B cell (primary cell): ENCODE results near the gene RNF227.

Experiments
- CTCF ChIP-seq: fragments of 200-600 bp; IDR thresholded peaks from one replicate; pipeline ENCODE4 v1.8.0; 2022; ENCODE audit warnings: antibody characterized with exemption, mild to moderate bottlenecking
- EZH2 ChIP-seq: IDR thresholded peaks from 2 replicates; pipeline ENCODE4 v1.6.1; 2012; ENCODE audit warnings: borderline replicate concordance, low read depth, mild to moderate bottlenecking, moderate library complexity, low read length; ENCODE audit not compliant: insufficient read depth, poor library complexity, severe bottlenecking

- no peak for TF ChIP-seq CTCF
- no peak for TF ChIP-seq EZH2
These were observed 6.3 kb upstream of the RNF227 start for GRCh38 chr17:7922269-7922844.
